ENCODE measurements around the gene NR1H2.

DNA sequence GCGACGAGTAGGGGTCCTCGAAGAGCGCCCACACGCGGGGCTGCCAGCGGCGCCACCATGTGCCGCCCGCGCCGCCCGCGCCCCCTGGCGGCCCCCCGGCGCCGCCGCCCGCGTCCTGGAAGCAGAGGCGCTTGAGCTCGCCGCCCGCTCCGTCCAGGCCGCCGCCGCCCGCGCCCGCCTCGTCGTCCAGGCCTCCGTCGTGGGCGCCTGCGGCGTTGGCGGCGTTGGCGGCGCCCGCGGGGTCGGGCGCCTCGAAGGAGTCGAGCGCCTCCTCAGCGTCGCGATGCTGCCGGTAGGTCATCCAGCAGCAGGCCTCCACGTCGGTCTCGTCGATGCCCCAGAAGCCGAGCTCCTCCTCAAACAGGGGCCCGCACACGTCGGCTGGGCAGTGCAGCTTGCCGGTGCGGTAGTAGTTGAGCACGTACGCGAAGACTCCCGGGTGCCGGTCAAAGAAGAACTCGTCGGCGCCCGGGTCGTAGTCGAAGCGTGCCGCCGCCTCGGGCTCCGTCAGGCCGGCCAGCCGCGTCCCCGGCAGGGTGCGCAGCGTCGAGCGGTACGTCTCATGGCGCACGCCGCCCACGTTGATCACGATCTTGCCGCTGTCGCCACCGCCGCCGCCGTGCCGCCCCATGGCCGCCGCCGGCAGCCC, 47.9 kb upstream of the NR1H2 start:
- no peak for TF ChIP-seq POLR2AphosphoS5 (IDR thresholded peaks at IDR 0.05; ENCODE audit: low read depth, low read length)
- TF ChIP-seq, protein P1, sequence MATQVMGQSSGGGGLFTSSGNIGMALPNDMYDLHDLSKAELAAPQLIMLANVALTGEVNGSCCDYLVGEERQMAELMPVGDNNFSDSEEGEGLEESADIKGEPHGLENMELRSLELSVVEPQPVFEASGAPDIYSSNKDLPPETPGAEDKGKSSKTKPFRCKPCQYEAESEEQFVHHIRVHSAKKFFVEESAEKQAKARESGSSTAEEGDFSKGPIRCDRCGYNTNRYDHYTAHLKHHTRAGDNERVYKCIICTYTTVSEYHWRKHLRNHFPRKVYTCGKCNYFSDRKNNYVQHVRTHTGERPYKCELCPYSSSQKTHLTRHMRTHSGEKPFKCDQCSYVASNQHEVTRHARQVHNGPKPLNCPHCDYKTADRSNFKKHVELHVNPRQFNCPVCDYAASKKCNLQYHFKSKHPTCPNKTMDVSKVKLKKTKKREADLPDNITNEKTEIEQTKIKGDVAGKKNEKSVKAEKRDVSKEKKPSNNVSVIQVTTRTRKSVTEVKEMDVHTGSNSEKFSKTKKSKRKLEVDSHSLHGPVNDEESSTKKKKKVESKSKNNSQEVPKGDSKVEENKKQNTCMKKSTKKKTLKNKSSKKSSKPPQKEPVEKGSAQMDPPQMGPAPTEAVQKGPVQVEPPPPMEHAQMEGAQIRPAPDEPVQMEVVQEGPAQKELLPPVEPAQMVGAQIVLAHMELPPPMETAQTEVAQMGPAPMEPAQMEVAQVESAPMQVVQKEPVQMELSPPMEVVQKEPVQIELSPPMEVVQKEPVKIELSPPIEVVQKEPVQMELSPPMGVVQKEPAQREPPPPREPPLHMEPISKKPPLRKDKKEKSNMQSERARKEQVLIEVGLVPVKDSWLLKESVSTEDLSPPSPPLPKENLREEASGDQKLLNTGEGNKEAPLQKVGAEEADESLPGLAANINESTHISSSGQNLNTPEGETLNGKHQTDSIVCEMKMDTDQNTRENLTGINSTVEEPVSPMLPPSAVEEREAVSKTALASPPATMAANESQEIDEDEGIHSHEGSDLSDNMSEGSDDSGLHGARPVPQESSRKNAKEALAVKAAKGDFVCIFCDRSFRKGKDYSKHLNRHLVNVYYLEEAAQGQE (IDR thresholded peaks at IDR 0.05; ENCODE audit: insufficient read depth in 1 of 2, low read depth in 2 of 2, low read length in 2 of 2): no peak

Data from PFSK-1 (cell line).